HG02981 (cell line): ENCODE data around the gene TBCCD1.
"Not testable (repeated sequence)": the region's sequence is repeated elsewhere in the genome, so short reads cannot be mapped to it uniquely, and the experiment has no call there.

Experiments
- ATAC-seq: cut with Tn5 transposase; IDR thresholded peaks from one replicate; pipeline ENCODE4 v1.9.1; 2021; ENCODE audit warnings: mild to moderate bottlenecking, moderate library complexity; ENCODE audit not compliant: unreplicated experiment

The TBCCD1 gene

DNA sequence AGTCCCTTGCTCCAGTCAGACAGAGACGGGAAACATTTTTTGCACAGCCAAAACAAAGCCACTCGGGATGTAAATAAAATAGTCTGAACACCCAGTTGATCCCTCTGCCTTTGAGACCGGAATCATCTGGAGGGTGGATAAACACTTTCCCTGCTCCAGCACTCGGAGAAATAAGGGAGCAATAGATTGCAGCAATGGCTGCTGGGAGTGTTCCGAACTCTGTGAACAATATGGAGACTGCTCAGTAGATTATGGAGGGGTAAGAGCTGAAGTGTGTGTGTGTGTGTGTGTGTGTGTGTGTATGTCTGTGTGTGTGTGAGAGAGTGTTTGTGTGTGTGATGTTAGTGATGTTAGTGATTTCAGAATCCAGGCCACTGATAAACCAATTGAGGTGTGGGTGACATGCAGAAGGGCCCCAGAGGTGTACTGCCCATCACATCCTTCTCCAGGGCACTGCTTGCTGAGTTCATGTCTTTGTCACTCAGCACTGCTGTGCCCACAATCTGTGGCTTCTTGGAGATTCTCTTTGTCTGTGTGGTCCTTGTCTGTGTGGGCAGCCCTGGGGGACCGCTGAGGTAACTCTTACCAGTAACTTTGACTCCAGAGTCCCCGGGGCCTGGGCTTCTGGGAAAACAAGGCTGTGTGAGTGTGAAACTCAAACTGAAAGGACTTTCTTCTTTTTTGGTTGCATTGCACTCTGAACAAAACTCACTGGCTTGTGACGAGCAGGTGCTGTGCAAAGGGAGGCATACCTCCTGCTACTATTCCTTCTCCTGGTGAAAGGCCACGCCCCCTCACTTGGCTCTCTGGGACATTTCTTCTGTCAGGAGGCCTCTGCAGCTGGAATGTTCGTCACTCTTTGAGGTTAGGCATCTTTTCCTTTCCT, 45.9 kb downstream of the TBCCD1 start:
- peak; percentile 50 for ATAC-seq

DNA sequence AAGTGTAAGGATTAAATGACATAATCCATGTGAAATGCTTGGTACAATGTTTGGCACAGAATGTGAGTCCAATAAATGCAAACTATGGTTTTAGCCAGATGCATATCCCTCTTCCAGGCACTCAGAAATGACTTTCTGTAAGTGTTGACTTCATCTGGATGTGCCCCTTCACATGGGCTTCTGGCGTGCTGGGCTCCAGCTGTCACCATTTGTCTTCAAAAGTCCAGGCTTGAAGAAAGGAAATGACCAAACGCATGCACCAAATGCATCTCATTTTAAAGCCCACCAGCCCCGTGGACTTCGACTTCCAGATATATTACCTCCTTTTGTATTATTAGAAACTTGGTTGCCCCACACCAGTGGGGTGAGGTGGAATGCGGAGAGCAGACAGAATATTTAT, 46.7 kb downstream of the TBCCD1 start:
- no peak for ATAC-seq

DNA sequence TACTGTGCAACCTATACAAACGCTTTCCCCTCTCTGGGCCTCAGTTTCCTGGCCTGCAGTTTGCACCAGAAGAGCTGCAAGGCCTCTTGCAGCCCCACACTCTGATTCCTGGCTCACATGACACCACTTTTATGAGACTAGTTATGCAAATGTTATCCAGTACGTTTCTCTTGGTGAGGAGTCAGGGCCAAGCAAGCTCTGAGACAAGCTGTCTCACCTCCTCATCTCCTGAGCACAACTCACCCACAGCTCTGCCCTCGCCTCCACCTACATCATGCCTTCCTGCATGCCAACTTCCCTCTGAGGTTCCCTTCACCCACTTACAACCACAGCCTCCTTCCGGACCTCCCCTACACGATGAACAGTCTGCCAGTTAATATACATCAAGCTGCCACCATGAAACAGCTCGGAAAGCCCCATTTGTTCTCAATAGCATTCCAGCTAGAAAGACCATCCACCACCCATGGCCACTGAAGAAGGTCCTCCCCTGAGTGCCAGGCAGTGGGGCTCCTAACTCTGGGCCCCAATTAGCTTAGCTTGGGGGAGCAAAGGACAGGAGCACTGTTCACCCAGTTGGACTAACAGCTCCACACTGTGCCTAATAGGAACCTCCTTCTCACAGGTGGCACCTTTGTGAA, 48.0 kb downstream of the TBCCD1 start:
- peak; percentile 26 for ATAC-seq

DNA sequence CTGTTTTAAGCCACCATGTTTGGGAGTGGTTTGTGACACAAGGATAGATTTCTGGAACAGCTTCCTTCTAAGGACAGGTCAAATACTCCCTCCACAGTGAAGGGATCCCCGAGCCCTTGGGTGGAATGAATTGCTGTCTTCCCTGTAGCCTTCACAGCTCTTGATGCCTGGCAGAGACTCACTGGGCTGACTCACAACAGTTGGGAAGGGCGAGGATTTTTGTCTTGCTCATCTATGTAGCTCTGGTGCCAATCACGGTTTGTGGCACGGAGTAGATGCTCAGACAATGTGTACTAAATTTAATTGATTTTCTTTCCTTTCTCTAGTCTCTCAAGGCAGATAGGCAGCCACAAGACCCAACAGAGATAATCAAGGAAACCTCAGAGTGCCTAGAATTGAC, 49.9 kb downstream of the TBCCD1 start:
- no peak for ATAC-seq

DNA sequence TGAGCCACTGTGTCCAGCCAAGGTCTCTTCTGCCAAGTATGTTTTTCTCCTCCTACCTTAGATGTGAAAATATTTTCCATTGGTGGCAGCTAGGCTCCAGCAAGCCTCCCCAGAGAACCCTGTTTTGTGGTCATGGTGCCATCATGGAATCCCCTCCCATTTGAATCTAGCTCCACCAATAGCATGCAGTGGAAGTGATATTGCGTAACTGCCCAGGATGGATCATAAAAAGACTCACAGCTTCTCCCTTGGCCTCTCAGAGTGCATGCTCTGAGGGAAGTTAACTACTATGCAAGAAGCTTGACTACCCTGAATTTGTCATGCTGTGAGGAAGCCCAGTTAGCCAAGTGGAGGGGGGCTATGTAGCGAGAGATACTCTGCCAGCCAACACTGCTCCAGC, 50.5 kb downstream of the TBCCD1 start:
- no peak for ATAC-seq

DNA sequence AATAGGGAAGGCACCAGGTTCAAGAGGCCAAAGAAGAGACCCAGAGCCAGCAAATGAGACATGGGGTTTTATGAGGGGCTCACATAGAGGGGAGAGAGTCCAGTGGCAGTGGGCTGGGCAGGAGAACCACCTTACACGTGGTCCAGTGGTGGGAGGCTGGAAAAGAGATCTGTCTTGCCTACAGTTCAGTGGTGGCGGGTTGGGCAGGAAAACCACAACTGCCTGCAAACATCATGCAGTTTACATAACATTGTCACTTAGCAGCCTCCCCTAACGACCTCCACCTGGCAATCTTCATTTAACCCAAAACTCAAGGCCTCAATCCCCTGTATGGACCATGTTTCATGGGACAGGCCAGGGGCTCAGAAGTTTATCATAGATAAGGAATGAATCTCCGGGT, 52.0 kb downstream of the TBCCD1 start:
- no peak for ATAC-seq

DNA sequence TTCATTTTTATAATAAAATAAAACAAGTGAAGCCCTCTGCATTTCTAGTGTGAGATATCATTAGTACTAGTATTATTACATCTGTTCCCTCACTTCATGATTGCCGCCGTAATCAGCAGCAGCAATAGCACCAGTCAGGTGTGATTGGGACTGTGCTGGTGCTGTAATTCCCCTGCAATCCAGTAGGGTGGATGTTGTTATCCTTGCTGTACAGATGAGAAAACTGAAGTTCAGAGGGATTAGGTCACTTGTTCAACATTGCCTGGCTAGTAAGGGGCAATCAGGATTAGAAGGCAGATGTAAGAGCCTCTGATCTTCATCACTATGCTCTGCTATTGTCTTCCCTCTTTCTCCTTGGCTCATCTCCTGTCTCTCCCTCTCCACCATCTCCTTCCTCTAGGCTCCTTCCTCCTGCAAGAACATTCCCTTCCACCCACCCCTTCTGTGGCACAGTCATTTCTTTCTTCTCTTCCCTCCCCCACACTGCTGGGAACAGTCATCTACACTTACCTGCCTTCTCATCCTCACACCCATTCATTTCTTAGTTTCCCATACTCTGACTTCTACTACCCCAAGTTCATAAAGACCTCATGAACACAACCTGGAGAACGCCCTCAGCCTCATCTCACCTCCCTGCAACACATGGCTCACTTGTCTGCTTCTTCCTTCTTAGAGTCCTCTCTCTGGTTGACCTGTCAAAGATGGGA, 52.7 kb downstream of the TBCCD1 start:
- no peak for ATAC-seq

DNA sequence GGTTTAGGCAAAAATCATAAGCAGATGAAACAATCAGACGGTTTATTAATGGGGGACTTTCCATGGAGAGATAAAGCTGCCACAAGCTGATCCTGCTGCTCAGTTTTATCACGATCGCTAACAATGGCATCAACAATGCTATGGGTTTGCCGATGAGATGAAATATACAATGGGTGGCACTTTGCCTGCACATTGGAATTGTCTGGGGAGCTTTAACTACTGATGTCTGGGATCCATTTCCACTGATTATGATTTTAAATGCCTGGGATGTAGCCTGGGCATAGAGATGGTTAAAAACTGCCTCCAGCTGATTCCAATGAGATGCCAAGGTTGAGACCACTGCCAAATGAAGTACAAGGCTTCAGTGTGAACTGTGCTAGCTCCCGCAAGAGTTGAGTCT, 53.8 kb downstream of the TBCCD1 start:
- no peak for ATAC-seq

DNA sequence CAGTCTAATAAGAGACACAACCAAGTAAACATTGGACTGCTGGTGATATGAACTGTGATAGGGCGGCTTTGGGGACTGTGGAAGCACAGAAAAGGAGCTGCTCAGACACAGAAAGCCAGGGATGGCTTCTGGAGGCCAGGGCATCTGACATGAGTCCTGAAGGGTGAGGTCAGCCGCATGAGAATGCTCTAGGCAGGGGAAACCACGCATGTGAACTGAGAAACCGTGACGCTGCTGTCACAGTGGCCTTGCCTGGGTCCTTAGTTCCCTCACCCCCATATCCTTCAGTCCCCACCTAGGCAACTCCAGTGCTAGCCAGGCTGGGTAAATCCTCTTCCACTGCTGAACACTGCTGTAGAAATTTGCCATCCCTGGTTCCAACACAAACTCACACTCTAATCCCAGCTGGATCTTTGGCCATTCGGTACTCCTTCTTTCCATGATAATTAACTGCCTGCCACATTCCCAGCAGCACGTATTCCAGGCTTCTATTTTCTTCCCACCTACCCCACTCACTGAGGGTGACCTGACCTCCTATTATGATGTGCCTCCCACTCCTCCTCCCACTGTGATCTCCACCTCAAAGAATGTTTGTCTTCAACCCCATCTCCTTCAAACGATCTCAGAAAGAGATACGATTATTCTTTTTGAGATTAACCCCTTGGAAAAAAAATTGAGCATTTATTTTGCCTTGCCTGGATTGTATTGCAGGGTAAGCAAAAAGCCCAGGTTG, 54.4 kb downstream of the TBCCD1 start:
- no peak for ATAC-seq

DNA sequence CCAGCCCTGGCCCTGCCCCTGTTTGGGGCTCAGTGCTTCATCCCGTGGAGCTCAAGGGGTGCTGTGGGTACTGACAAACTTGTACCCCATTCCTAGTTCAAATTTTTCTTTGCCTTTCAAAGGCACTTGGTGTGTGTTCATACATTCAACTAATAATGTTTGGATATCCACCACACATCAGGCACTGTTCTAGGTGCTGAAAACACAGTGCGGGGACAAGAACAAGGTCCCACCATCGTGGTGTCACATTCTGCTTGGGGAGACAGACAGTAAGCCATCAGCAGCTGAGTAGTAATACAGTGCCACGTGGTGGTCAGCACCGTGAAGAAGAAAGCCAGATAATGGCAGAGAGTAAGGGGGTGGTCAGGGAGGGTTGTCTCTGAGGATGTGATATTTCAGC, 55.4 kb downstream of the TBCCD1 start:
- no peak for ATAC-seq

DNA sequence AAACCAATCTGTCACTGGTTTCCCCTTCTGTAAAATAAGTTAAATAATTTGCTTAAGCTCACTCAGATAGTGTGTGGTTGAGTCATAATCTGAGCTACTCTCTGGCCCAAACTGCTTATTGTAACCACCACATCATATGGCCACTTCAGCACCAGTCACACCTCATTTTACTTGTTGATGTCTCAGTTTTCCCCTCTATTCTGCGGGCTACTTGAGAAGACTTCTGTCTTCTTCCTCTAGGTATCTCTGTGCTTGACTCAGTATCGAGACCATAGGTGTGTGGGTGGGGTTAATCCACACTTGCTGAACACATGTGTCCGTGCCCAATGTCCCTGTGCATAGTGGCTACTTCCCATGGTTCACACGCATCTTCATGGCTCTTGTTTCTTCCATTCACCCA, 55.9 kb downstream of the TBCCD1 start:
- peak; percentile 68 for ATAC-seq

DNA sequence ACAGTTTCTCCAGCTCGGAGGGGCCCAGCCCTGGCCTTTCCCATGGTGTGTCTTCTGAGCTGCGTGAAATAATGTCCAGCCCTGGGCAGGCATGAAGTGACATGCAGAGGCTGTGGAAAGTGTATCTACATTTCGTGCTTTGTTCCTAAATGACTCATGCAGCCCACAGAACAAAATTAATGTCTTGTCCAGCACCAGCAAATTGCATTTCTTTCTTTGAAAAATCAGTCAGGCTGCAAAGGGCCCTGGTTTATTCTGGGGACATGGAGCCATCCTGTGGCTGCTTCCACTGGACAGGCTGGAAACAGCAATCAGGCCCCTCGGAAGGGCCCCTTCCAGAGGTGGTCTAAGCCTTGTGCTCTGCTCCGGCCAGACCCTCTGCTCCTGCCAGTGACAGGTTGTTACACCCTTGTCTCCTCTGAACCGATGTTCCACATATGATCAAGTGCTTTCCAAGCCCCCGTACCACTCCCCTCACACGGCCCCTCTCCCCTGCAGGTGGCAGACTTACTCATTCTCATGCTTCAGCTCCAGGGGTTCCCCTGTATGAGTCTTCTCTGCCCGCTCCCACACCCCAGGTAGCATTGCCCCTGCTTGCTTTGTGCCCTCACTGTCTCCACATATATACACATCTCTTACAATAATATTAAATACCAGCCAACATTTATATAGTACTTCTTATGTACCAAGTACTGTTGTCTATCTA, 56.6 kb downstream of the TBCCD1 start:
- ATAC-seq: no peak

DNA sequence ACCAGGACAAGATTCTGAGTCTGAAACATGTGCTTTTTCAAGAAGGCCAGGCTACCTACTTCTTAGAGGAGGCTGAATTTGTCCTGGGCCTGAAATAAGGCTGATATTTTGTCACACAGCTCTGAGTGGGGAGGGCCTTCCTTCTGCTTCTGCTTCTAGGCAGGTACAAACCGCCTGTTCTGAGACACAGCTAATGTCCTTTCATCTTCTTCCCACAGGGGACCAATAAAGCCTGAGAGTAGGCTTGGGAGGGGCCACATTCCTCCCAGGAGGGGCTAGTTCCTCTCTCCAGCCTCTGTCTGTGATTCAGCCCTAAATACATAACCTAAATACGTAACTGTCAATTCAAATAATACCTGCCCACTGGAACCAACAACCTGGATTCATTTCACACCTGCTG, 57.7 kb downstream of the TBCCD1 start:
- no peak for ATAC-seq

DNA sequence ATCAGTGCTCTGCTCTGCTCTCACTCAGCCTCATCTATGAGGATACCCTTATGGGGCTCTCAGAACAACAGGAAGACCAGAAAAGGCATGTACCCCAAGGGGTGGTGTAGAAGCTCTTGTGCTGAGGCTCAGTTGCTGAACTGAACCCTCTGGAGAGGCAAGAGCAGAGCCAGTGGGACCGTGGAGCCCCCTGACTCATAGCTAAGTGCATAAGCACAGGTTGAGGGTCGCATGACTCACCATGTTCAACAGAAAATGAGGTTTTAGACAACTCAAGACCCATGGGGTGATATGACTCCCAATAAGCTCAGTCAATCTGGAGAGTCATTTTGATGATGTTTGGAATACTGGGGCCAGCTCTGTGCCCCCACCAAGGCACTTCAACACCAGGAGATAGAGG, 60.3 kb downstream of the TBCCD1 start:
- no peak for ATAC-seq

DNA sequence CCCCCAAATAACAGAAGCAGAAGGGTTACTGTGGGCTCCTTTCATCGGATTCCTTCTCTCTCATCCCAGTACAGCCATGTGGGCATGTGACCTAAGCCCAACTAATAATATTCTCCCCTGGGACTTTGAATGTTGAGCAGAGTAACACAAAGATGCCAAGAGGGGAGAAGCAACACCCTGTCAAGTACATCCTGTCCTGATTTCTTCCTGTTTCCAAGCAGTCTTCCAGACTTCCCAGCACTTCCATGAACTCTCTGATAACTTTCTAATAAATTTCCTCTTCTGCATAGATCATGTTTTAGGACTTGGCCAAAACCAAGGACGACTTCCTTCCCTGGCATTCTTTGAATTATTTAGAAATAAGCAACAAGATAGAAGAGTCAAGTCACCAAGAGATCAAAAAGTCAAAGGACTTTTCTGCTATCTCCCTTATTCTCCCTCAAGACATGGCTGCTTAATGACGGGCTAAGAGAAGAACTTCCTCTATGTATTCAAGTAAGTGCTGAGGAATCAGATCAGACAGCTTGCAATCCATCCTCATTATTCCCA, 60.9 kb downstream of the TBCCD1 start:
- ATAC-seq: no peak

DNA sequence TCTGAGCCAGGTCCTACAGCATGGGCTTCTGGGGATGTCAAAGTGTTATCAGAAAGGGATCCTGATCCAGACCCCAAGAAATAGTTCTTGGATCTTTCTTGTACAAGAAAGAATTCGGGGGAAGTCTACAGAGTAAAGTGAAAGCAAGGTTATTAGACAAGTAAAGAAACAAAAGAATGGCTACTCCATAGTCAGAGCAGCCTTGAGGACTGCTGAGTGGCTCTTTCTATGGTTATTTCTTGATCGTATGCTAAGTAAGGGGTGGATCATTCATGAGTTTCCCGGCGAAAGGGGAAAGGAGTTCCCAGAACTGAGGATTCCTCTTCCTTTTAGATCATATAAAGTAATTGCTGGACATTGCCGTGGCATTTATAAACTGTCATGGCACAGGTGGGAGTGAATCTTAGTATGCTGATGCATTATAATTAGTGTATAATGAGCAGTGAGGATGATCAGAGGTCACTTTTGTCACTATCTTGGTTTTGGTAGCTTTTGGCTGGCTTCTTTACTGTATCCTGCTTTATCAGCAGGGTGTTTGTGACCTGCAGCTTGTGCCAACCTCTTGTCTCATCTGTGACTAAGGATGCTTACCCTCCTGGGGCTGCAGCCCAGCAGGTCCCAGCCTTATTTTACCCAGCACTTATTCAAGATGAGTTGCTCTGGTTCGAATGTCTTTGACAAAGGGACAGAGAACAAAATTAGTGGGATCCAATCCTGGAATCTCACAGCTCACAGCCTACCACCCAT, 64.0 kb downstream of the TBCCD1 start:
- ATAC-seq: no peak

DNA sequence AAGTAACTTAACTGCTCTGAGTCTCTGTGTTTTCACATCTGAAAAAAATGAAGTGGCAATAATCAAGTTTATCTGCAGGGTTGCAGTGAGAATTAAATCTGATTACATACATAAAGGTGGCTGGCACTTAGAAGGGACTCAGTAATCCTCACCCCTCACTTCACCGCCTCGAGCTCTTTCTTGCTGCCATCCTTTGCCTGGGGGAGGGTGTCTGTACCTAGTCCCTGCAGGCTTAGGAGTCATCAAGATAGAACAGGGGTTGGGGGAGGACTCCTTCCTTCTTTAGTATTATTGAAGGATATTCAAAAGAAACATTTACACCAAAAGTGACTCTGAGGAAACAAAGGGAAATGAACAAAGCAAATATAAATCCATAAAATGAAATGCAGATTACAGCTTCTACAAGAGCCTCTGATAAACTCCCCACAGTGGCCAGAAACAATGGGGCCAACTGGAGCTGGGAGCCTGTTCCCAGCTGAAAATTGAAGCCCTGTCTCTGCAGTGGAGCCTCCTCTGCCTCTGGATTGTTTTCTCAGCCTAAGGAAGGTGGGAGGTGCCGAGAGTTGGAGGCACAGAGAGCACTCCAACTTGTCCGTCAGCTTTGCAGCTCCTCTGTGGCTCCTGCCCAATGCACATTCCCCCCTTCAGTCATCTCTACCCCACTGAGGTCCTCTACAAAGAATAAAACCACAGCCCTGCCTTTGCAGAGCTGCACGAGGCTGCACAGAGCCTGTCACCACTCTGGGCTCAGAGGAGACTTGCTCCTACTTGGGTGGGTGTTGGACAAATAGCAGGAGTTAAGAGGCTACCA, 64.8 kb downstream of the TBCCD1 start:
- ATAC-seq: no peak

DNA sequence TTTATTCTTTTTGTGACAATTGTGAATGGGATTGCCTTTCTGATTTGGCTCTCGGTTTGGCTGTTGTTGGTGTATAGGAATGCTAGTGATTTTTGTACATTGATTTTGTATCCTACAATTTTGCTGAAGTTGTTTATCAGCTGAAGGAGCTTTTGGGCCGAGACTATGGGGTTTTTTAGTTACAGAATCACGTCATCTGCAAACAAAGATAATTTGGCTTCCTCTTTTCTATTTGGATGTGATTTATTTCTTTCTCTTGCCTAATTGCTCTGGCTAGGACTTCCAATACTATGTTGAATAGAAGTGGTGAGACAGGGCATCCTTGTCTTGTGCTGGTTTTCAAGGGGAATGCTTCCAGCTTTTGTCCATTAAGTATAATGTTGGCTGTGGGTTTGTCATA, 67.2 kb downstream of the TBCCD1 start:
- ATAC-seq: not testable (repeated sequence)

DNA sequence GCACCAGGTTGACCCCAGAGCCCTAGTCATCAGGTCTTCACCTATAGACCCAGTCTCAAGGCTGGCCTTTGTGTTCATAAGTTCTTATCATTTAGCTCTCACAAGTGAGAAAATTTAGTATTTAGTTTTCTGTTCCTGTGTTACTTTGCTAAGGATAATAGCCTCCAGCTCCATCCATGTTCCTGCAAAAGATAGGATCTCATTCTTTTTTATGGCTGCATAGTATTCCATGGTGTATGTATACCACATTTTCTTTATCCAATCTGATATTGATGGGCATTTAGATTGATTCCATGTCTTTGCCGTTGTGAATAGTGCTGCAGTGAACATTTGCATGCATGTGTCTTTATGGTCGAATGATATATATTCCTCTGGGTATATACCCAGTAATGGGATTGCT, 69.1 kb downstream of the TBCCD1 start:
- not testable (repeated sequence) for ATAC-seq
